Kidney (tissue), 14 donors: ENCODE data around the gene RPS6KB2. TPM values are rescaled to one million over a fixed set of nuclear protein-coding genes. Genes with fewer than 3 reads are reported as not detected.

Experiments
- DNase-seq, 5 donors: peaks; one replicate each; pipeline ENCODE4 v3.0.0-alpha.2; 2013 to 2020
- FAIRE-seq: peaks from 2 replicates; lab custom pipeline; 2012; peaks lifted over from hg19 to GRCh38; lab: Jason Lieb, UNC
- H3K27ac ChIP-seq, 2 donors: one replicate each; pipeline ENCODE4 v1.7.0; 2013; ENCODE audit warnings: low read depth in 2 of 2, low read length in 2 of 2, inconsistent platforms in 1 of 2
- H3K27me3 ChIP-seq: one replicate; pipeline ENCODE4 v1.7.1; 2013; ENCODE audit warnings: low read length, inconsistent platforms; ENCODE audit not compliant: control insufficient read depth, insufficient read depth
- H3K36me3 ChIP-seq, 3 donors: one replicate each; pipeline versions ENCODE4 v1.7.0 to v1.7.1; 2013; ENCODE audit warnings: low read length in 3 of 3, control low read depth in 1 of 3, inconsistent platforms in 1 of 3; ENCODE audit not compliant: insufficient read depth in 3 of 3, control insufficient read depth in 2 of 3
- H3K4me1 ChIP-seq, 3 donors: one replicate each; pipeline versions ENCODE4 v1.7.0 to v1.7.1; 2013; ENCODE audit warnings: low read length in 3 of 3, inconsistent platforms in 1 of 3, low read depth in 1 of 3; ENCODE audit not compliant: control insufficient read depth in 2 of 3, insufficient read depth in 2 of 3
- H3K4me3 ChIP-seq, 3 donors: one replicate each; pipeline versions ENCODE4 v1.7.0 to v1.8.1; 2013; ENCODE audit warnings: low read length in 3 of 3, control low read depth in 1 of 3, inconsistent platforms in 1 of 3
- H3K9ac ChIP-seq, 3 donors: one replicate each; pipeline versions ENCODE4 v1.7.0 to v1.7.1; 2013; ENCODE audit warnings: low read length in 3 of 3, control low read depth in 1 of 3, inconsistent platforms in 1 of 3
- H3K9me3 ChIP-seq, 3 donors: one replicate each; pipeline versions ENCODE4 v1.7.0 to v1.7.1; 2013; ENCODE audit warnings: low read length in 3 of 3, control low read depth in 1 of 3, inconsistent platforms in 1 of 3; ENCODE audit not compliant: control insufficient read depth in 2 of 3, insufficient read depth in 1 of 3
- CTCF ChIP-seq: IDR thresholded peaks from 3 replicates; pipeline ENCODE4 v1.5.1; 2012; ENCODE audit warnings: mild to moderate bottlenecking, moderate library complexity, borderline replicate concordance; ENCODE audit not compliant: insufficient read depth; ENCODE audit errors: extremely low read depth
- intact Hi-C: fragments of 100-400 bp; cut with DNase I; formaldehyde crosslinking; loops from one replicate; pipeline ENCODE4 v1.11.1; 2022
- polyA plus RNA-seq: library from polyadenylated mRNA; stranded (reverse); fragments of 350-450 nt; fragmentation: Illumina TruSeq; extraction: RNeasy Lipid Tissue Mini Kit (QIAGEN cat#74804); gene quantifications from one replicate; pipeline ENCODE4 v1.2.3, GENCODE V29; 2014; ENCODE audit warnings: low read depth, low replicate concordance; ENCODE audit not compliant: insufficient read depth
- total RNA-seq: library from RNA; stranded (reverse); fragmentation: NEBNext Ultra II Directional; extraction: Animal tissue kit (Norgen Biotek cat#: 25700); gene quantifications from one replicate; pipeline ENCODE4 v1.2.1, GENCODE V29; 2021
- donor health status: control.
- donor health status: control.
- donor health status: control.
- donor health status: control.
- donor health status: control.
- donor health status: DM: yes; HTN: yes; CAD: no.
- donor health status: Normal renal cell carcinoma (clear cell type).

RPS6KB2 gene
- total and polyA plus RNA-seq, 2 donors from 2014 or later: 41.3 to 45.4 TPM

GRCh38 chr11:67453816-67454732 lies 25.8 kb downstream of the RPS6KB2 start:
- DNase-seq: peak in 1 of 5 donors; percentile 66
- H3K4me1 ChIP-seq: peaks cover 0 to 2% (median 0%) of the 10 kb centered on the region in 3 donors
- no peak for FAIRE-seq

GRCh38 chr11:67455054-67455453 lies 26.8 kb downstream of the RPS6KB2 start, which contains the start of gene CABP4:
CABP4 (plus strand) TSS chr11:67455354; CDS start chr11:67455424, 70 bp downstream.
- no peak within 1 kb of the TSS for H3K9ac ChIP-seq
- H3K4me3 ChIP-seq: no peak within 1 kb of the TSS
- intact Hi-C loops: no loop called here
- H3K4me1 ChIP-seq: peaks cover 0 to 2% (median 0%) of the 10 kb centered on the region in 3 donors
- TF ChIP-seq CTCF: no peak
- H3K27me3 ChIP-seq: no peaks in the 10 kb centered on the region
- no peak within 1 kb of the TSS for H3K27ac ChIP-seq
- FAIRE-seq (no peak), DNase-seq (peak in 1 of 5 donors; percentile 43)
- no peaks in the 10 kb centered on the region for H3K36me3 ChIP-seq
- no peaks in the 10 kb centered on the region for H3K9me3 ChIP-seq

More at GRCh38 chr11:67453816-67454732, 25.8 kb downstream of the RPS6KB2 start:
- intact Hi-C loops: no loop called here
- no peaks in the 10 kb centered on the region for H3K27me3 ChIP-seq
- H3K9ac ChIP-seq: no peak overlapping the region
- no peaks in the 10 kb centered on the region for H3K9me3 ChIP-seq
- no peaks in the 10 kb centered on the region for H3K36me3 ChIP-seq
- H3K4me3 ChIP-seq: no peak overlapping the region
- no peak for TF ChIP-seq CTCF
- H3K27ac ChIP-seq: no peak overlapping the region

GRCh38 chr11:67456068-67456705 lies 27.9 kb downstream of the RPS6KB2 start:
- H3K27me3 ChIP-seq: no peaks in the 10 kb centered on the region
- H3K27ac ChIP-seq: no peak overlapping the region
- no peaks in the 10 kb centered on the region for H3K9me3 ChIP-seq
- no peak for FAIRE-seq
- H3K4me3 ChIP-seq: no peak overlapping the region
- intact Hi-C loops: no loop called here
- TF ChIP-seq CTCF: no peak
- DNase-seq: peak in 1 of 5 donors; percentile 67
- peaks cover 0 to 2% (median 0%) of the 10 kb centered on the region in 3 donors for H3K4me1 ChIP-seq
- no peaks in the 10 kb centered on the region for H3K36me3 ChIP-seq
- no peak overlapping the region for H3K9ac ChIP-seq
